M059J (cell line): ENCODE results near the gene GNAT1. TPM values are rescaled to one million over a fixed set of nuclear protein-coding genes. Genes with fewer than 3 reads are reported as not detected.
A peak's percentile ranks its signal among the peaks of the same experiment; 100 is the strongest.

Source experiments
- DNase-seq: peaks from one replicate; pipeline ENCODE4 v3.0.0-alpha.2; 2012; ENCODE audit warnings: low read depth
- total RNA-seq: library from RNA; depleted of rRNA; stranded (reverse); fragments of >200 nt; shearing (Covaris generic); gene quantifications from 2 replicates; pipeline ENCODE4 v1.2.3, GENCODE V29; 2014

The GNAT1 gene
- total RNA-seq, 1 experiment from 2014 or later = not detected

DNA sequence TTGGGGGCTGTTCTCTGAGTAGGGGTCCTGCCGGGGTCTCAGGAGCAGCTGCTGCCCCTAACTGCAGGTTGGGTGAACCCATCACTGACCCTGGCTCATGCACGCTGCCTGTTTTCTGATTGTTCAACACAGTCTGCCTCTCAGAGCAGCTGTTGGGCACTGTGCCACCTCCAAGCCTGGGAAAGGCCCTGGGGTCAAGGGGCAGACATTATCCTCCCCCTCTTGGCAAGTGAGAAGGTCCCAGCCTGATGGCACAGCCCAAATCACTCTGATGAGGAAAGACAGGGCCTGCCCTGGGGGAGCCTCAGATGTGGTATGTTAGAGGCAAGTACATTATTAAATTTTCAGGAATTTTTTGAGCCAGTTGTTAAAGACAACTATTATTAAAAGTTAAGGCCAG lies 14.1 kb upstream of the GNAT1 start:
- no peak for DNase-seq

GRCh38 chr3:50179710-50180109 lies 11.7 kb upstream of the GNAT1 start:
- no peak for DNase-seq

GRCh38 chr3:50181985-50182384 lies 9.4 kb upstream of the GNAT1 start:
- no peak for DNase-seq

GRCh38 chr3:50182533-50183099 lies 8.8 kb upstream of the GNAT1 start:
- no peak for DNase-seq

DNA sequence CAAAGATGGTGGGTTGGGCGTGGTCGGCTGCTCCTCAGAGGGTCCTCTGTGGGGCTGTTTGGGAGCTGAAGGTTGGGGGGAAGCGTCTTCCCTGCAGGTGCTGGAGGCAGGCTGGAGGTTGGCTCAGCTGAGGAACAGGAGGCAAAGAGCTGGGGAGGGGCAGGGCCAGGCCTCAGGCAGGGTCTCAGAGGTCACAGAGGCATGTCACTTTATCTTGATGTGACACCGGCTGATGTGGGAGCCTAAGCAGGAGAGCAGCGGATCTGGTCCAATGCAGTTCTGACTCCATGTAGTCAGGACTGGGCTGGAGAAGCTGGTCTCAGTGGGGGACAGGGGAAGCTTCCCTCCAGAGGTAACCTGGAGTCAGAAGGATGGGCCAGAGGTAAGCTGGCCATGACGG lies 7.7 kb upstream of the GNAT1 start:
- no peak for DNase-seq

DNA sequence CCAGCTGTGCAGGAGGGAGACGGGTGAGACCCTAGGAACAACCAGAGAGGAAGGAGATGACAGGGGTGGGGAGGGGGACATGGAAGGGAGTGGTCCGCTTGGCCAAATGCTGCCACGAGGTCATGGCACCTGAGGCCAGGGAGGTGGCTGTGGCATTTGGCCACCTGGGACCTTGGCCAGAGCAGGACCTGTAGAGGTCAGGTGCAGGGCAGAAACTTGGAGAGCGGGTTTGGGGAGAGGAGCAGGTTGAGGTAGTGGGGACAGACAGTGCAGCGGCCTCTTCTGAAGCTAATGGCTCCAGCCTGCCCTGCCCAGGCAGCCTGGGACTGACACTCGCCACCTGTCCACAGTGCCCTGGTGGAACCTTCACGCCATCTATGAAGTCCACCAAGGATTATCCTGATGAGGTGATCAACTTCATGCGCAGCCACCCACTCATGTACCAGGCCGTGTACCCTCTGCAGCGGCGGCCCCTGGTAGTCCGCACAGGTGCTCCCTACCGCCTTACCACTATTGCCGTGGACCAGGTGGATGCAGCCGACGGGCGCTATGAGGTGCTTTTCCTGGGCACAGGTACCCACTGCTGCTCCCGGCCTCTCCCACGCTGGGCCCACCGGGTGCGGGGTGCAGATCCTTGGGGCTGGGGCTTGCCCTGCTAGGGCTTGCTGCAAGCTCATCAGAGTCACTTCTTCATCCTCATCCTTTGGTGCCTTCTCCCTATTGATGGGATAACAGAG lies 7.0 kb upstream of the GNAT1 start:
- DNase-seq = no peak

DNA sequence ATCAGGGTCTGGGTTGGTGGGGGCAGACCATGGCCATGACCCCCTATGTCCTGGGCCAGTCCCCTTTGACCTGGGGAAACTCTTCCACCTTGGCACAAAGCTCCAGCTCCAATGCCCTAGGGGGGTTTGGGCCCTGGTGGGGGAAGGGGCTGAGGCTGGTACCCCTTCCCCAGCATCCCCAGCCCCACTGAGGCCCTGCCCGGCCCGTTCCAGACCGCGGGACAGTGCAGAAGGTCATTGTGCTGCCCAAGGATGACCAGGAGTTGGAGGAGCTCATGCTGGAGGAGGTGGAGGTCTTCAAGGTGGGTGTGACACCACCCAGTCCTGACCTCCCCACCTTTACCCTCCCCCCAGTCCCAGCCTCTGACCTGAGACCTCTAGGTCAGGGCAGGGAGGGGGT lies 6.2 kb upstream of the GNAT1 start:
- DNase-seq = no peak

DNA sequence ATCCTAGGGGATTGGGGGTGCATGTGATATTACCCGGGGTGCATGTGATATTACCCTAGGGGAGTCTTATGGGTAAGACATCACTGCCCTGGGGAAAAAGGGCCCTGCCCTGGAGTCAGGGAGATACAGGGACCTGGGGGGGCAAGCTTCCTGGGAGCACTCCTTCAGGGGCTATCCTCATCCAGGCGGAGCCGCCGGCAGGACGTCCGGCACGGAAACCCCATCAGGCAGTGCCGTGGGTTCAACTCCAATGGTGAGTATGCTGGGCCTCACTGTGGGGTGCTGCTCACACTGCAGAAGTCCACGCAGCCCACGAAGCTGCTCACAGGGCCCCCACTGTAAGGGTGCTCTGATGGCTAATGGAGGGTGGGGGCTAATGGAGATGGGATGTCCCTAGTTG lies 5.3 kb upstream of the GNAT1 start:
- no peak for DNase-seq

DNA sequence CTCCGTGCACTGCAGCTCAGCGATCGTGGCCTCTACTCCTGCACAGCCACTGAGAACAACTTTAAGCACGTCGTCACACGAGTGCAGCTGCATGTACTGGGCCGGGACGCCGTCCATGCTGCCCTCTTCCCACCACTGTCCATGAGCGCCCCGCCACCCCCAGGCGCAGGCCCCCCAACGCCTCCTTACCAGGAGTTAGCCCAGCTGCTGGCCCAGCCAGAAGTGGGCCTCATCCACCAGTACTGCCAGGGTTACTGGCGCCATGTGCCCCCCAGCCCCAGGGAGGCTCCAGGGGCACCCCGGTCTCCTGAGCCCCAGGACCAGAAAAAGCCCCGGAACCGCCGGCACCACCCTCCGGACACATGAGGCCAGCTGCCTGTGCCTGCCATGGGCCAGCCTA lies 3.7 kb upstream of the GNAT1 start:
- no peak for DNase-seq

- peak; percentile 75 for DNase-seq
Observed at GRCh38 chr3:50189274-50189673, 2.1 kb upstream of the GNAT1 start.

DNA sequence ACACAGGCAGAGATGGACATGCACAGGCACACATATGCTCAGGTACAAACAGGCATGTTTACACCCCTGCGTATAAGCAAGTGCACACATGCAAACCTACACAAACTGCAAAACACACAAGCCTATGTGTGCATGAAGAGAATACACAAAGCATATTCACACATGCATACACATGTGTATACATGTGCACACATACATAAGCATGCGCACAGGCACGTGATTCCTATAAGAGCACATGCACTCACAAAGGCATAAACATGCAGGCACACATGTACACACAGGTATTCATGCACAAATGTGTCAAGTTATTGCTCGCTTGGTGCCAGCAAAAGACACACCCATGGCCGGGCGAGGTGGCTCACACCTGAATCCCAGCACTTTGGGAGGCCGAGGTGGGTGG lies 1.4 kb upstream of the GNAT1 start:
- DNase-seq = no peak

DNA sequence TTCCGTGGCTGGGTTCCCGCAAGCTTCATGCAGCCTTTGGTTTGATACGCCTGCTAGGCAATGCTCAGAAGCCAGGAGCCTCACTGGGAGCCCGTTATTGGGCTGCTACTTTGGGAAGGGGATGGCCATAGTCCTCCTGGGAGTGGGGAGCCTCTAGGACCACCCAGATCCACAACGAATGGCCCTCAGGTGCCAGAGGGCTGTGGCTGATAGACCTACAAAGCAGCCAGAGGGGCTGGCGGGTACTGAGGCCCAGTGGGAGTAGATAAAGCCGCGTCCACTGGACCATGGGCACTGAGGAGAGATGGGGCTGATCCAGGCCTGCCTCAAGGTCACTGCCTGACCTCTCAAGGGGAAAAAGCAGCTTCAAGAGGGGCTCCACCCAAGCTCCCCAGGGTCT lies 714 bp downstream of the GNAT1 start:
- DNase-seq = no peak

DNA sequence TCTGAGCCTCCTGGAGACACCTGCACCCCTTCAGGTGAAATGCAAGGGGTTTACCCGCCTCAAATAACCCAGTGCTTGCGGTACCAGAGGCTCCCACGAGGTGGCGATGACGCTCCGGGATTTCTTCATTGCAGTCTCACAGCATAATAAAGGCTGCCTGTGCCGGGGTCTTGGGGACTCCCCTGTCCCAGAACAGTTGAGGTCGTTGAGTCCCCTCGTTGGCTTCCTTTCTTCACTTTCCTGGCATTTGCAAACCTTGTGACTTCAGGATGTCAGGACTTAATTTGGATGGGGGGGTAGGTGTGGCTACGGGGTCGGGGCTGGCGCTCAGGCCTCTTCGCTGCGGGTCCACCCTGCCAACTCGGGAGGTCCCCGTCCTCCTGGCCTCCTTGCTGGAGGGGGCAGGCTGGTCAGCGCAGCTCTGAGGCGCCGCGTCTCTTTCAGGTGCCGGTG lies 1.3 kb downstream of the GNAT1 start:
- peak; percentile 45 for DNase-seq

- no peak for DNase-seq
Observed at GRCh38 chr3:50193286-50193685, 1.9 kb downstream of the GNAT1 start.

DNA sequence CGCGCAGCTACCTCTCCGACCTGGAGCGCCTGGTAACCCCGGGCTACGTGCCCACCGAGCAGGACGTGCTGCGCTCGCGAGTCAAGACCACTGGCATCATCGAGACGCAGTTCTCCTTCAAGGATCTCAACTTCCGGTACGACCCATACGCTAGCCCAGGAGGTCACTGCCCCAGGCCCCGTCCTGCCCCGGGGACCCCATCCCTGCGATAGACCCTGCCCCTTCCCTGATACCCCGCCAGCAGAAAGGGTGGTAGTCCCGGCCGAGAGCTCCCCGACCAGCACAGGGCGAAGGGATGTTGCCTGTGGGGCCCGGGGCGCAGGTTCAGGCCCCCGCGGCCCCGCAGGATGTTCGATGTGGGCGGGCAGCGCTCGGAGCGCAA lies 2.3 kb downstream of the GNAT1 start:
- no peak for DNase-seq

DNA sequence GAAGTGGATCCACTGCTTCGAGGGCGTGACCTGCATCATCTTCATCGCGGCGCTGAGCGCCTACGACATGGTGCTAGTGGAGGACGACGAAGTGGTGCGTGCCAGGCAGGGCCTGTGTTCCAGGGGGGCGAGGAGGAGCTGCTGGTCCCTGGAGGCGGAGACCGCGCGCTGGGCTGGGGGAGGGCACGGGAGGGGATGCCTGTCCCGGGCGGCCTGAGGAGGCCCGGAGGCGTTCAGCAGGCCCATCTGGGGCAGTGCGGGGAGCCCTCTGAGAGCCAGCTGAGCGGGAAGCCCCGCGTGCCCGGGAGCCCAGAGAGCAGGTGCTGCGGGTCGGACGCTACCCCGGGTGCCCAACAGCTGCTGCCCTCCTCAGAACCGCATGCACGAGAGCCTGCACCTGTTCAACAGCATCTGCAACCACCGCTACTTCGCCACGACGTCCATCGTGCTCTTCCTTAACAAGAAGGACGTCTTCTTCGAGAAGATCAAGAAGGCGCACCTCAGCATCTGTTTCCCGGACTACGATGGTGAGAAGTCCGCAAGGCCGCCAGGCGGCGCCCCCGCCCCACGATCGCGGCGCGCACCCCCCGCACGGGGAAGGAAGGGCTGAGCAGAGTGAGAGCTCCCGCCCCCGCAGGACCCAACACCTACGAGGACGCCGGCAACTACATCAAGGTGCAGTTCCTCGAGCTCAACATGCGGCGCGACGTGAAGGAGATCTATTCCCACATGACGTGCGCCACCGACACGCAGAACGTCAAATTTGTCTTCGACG lies 2.9 kb downstream of the GNAT1 start:
- peak; percentile 37 for DNase-seq

DNA sequence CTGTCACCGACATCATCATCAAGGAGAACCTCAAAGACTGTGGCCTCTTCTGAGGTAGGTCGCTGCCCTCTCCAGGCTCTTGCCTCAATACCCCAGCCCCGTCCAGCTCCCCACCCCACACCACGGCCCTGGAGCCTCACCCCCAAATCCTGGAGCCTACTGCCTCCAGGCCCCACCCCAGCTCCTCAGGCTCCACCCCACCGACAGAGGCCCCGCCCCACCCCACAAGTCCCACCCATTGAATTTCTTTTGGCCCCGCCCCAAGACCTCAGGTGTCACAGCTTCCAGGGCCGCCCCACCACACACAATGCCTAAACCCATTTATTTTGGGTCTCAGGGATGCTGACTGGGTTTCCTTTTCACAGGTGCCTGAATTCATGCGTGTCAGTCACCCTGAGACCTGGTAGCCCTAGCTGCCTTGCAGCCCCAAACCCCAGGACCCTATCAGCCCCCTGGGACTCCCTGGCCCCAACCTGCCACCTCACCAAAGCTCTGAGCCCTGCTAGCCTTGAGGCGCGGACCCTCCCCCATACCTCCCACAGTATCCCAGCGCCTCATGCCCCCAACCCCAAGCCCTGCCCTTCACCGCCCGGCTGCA lies 3.6 kb downstream of the GNAT1 start:
- no peak for DNase-seq

DNA sequence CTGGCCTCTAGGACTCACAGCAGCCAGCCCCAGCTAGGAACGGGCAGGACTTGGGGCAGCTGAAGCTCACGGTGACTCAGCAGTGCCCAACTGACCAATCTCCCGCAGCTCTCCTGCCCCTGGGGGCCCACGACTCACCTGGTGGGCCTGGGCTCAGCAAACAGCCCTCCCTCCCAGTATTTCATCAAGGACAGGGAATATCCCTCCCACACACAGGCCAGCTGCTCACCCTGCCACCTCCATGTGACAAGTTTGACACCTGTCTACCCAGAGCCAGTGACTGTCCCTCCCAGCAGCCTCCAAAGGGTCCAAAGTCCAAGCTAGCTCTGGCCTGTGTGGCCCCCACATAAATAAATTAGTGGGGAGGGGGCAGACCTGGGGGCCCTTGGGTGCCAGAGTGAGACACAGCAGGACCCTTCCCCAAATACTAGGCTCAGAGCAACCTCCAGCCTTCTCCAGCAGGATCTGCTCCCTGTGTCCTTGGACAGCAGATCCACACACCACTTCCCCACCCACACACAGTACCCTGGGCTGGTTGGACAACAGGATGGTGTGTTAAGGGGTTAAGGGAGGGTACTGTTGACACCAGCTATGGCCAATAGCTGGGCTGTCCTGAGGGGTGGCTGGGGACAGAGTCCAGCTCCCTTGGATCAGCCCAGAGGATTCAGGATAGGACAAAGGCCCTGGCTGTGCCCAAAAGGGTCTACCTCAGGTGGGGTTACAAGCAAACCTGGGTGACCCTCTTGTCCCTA lies 4.3 kb downstream of the GNAT1 start:
- no peak for DNase-seq

GRCh38 chr3:50196253-50196801 lies 4.9 kb downstream of the GNAT1 start:
- no peak for DNase-seq

- peak; percentile 20 for DNase-seq
Observed at GRCh38 chr3:50201573-50202315, 10.3 kb downstream of the GNAT1 start.
